NB4 (cell line): ENCODE measurements around the gene CES3.
"Not testable (repeated sequence)": the region's sequence is repeated elsewhere in the genome, so short reads cannot be mapped to it uniquely, and the experiment has no call there.

Source experiments
- DNase-seq: peaks from one replicate; pipeline ENCODE4 v3.0.0; 2010; ENCODE audit warnings: low read depth
- H3K4me3 ChIP-seq: one replicate; pipeline ENCODE4 v1.5.1; 2011; ENCODE audit warnings: mild to moderate bottlenecking, low read depth, low read length, moderate library complexity
- CTCF ChIP-seq: IDR thresholded peaks from one replicate; pipeline ENCODE4 v1.5.1; 2012; ENCODE audit warnings: low read depth, low read length
- MAX ChIP-seq: IDR thresholded peaks from 2 replicates; pipeline ENCODE4 v1.6.1; 2011; ENCODE audit warnings: low read depth, low read length
- MYC ChIP-seq: IDR thresholded peaks from 2 replicates; pipeline ENCODE4 v1.6.1; 2011; ENCODE audit warnings: low read depth, low read length
- POLR2A ChIP-seq: IDR thresholded peaks from 2 replicates; pipeline ENCODE4 v1.6.1; 2011; ENCODE audit warnings: mild to moderate bottlenecking; ENCODE audit not compliant: insufficient read length; ENCODE audit errors: extremely low read depth

CES3 gene

GRCh38 chr16:66949472-66949871 lies 11.6 kb upstream of the CES3 start:
- TF ChIP-seq MAX (no peak), POLR2A (no peak), CTCF (no peak), MYC (no peak)
- H3K4me3 ChIP-seq: no peak overlapping the region

GRCh38 chr16:66950437-66950836 lies 10.6 kb upstream of the CES3 start:
- no peak overlapping the region for H3K4me3 ChIP-seq
- TF ChIP-seq POLR2A (no peak), MAX (no peak), CTCF (no peak), MYC (no peak)
- DNase-seq: no peak

More at GRCh38 chr16:66949472-66949871, 11.6 kb upstream of the CES3 start:
- no peak for DNase-seq

GRCh38 chr16:66950971-66951790 lies 9.9 kb upstream of the CES3 start:
- no peak for DNase-seq
- H3K4me3 ChIP-seq: no peak overlapping the region
- TF ChIP-seq MAX (no peak), POLR2A (no peak), CTCF (no peak), MYC (no peak)

GRCh38 chr16:66952430-66953110 lies 8.5 kb upstream of the CES3 start:
- no peak for DNase-seq
- TF ChIP-seq POLR2A: no peak

GRCh38 chr16:66953462-66954096 lies 7.5 kb upstream of the CES3 start:
- H3K4me3 ChIP-seq: no peak overlapping the region
- no peak for TF ChIP-seq POLR2A
- no peak for TF ChIP-seq MYC
- TF ChIP-seq MAX: no peak
- no peak for TF ChIP-seq CTCF
- DNase-seq: no peak

More at GRCh38 chr16:66952430-66953110, 8.5 kb upstream of the CES3 start:
- no peak overlapping the region for H3K4me3 ChIP-seq

GRCh38 chr16:66954097-66954659 lies 6.9 kb upstream of the CES3 start:
- TF ChIP-seq MAX (no peak), CTCF (peak; percentile 89)
- peak; percentile 79 for DNase-seq
- H3K4me3 ChIP-seq: no peak overlapping the region

GRCh38 chr16:66955363-66956153 lies 5.5 kb upstream of the CES3 start:
- DNase-seq, H3K4me3 ChIP-seq: not testable (repeated sequence)

GRCh38 chr16:66956154-66956457 lies 5.0 kb upstream of the CES3 start:
- not testable (repeated sequence) for DNase-seq, H3K4me3 ChIP-seq
